ENCODE data around the gene CDC25B.

CDC25B gene

DNA sequence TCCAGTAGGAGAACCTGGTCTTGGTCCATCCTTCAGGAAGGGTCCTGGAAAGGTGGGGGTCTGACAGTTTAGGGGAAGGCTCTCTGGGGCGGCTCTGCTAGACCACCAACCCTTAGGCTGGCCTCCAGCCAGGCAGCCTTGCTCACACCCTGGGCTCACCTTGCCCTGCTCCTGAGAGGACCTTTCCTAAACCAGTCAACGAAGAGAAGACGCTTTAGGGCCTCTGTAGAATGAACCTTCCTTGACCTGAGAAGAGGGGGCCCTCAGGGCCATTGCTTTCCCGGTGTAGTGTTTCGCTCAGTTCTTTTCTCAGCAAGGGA is 1.1 kb downstream of the CDC25B start:
- Histone ChIP-seq H3K4me3 (ENCODE audit: low read depth, low read length) (peak overlapping the region; percentile 83), H3K4me1 (ENCODE audit: control insufficient read depth, insufficient read depth, low read length) (peaks cover 12% of the 10 kb centered on the region), H3K36me3 (ENCODE audit: control insufficient read depth in 2 of 2, insufficient read depth in 1 of 2, low read length in 2 of 2) (peaks cover 7 to 49% of the 10 kb centered on the region in 2 experiments; a peak in 2 of 3 replicates), H3K9me3 (ENCODE audit: control insufficient read depth, insufficient read depth, low read depth, low read length) (no peaks in the 10 kb centered on the region), H3K27ac (ENCODE audit: extremely low read depth, low read depth, low read length) (peak overlapping the region; percentile 92)
- CTCF ChIA-PET = no interaction called here
- POLR2A ChIA-PET = interaction anchor here (2.8 kb wide), 1 partner anchor 23 kb away, joined by 40 read pairs; the partner anchor contains the start of gene AP5S1
- TF ChIP-seq HOXC10 (CRISPR knock-in tag; IDR thresholded peaks at IDR 0.05) = no peak
- no peak for TF ChIP-seq ZNF366 (tag by site-specific recombination; conservative IDR thresholded peaks at IDR 0.05)
- TF ChIP-seq ZNF175 (tag by site-specific recombination; IDR thresholded peaks at IDR 0.05) = no peak
- TF ChIP-seq, protein P1, sequence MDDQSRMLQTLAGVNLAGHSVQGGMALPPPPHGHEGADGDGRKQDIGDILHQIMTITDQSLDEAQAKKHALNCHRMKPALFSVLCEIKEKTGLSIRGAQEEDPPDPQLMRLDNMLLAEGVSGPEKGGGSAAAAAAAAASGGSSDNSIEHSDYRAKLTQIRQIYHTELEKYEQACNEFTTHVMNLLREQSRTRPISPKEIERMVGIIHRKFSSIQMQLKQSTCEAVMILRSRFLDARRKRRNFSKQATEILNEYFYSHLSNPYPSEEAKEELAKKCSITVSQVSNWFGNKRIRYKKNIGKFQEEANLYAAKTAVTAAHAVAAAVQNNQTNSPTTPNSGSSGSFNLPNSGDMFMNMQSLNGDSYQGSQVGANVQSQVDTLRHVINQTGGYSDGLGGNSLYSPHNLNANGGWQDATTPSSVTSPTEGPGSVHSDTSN (CRISPR knock-in tag; IDR thresholded peaks at IDR 0.05) = no peak

DNA sequence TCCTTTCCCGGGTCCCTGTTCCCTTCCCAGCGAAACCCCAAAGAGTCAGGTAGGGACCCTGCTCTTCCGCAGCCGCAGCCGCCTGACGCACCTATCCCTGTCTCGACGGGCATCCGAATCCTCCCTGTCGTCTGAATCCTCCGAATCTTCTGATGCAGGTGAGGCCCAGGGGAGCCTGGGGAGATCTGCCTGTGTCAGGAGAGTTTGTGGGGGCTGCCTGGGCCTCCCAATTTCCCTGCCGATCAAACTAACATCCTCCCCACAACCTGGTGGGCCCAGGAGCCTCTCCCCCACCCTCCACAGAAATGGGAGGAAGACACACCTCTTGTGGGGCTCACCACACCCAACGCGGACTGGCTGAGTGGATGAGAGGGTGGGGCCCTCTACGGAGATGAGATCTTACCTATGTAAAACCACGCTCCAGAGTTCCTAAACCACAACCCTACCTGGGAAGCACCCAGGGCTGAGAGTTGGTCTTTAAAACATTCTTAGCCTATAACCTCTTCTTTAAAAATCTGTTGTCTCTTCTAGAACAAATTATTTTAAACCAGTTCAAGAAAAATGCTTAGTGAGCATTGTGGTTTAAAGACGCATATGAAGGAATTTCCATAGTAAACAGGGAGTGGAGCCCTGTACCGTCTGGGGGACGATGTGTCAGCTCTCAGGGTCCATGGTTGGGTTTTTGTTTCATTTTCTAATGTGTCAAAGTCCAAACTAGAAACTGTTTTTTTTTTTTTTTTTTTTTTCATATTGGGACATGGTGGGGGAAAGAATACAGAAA is 1.7 kb downstream of the CDC25B start:
- H3K27ac ChIP-seq (ENCODE audit: extremely low read depth, low read depth, low read length) = peak overlapping the region; percentile 92
- peaks cover 12 to 55% of the 10 kb centered on the region in 2 experiments for H3K36me3 ChIP-seq (ENCODE audit: control insufficient read depth in 2 of 2, insufficient read depth in 1 of 2, low read length in 2 of 2)
- TF ChIP-seq ZNF175 (tag by site-specific recombination; IDR thresholded peaks at IDR 0.05) (no peak), KLF1 (tag by site-specific recombination; IDR thresholded peaks at IDR 0.05) (peak; percentile 92), SP2 (tag by site-specific recombination; IDR thresholded peaks at IDR 0.05) (0 out of 2 replicates have a peak, but pooled peaks have one; percentile 17), BCL11B (tag by site-specific recombination; IDR thresholded peaks at IDR 0.05; ENCODE audit: low read depth) (no peak), ZNF133 (tag by site-specific recombination; IDR thresholded peaks at IDR 0.05) (no peak), ZFP69B (tag by site-specific recombination; IDR thresholded peaks at IDR 0.05) (0 out of 2 replicates have a peak, but pooled peaks have one; percentile 42), SP3 (tag by site-specific recombination; IDR thresholded peaks at IDR 0.05) (peak; percentile 21), ZSCAN23 (tag by site-specific recombination; IDR thresholded peaks at IDR 0.05) (no peak), ZNF830 (tag by site-specific recombination; IDR thresholded peaks at IDR 0.05; ENCODE audit: low read depth) (no peak)
- TF ChIP-seq, protein P2, sequence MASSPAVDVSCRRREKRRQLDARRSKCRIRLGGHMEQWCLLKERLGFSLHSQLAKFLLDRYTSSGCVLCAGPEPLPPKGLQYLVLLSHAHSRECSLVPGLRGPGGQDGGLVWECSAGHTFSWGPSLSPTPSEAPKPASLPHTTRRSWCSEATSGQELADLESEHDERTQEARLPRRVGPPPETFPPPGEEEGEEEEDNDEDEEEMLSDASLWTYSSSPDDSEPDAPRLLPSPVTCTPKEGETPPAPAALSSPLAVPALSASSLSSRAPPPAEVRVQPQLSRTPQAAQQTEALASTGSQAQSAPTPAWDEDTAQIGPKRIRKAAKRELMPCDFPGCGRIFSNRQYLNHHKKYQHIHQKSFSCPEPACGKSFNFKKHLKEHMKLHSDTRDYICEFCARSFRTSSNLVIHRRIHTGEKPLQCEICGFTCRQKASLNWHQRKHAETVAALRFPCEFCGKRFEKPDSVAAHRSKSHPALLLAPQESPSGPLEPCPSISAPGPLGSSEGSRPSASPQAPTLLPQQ (tag by site-specific recombination; IDR thresholded peaks at IDR 0.05) = peak; percentile 85
- TF ChIP-seq, protein P3, sequence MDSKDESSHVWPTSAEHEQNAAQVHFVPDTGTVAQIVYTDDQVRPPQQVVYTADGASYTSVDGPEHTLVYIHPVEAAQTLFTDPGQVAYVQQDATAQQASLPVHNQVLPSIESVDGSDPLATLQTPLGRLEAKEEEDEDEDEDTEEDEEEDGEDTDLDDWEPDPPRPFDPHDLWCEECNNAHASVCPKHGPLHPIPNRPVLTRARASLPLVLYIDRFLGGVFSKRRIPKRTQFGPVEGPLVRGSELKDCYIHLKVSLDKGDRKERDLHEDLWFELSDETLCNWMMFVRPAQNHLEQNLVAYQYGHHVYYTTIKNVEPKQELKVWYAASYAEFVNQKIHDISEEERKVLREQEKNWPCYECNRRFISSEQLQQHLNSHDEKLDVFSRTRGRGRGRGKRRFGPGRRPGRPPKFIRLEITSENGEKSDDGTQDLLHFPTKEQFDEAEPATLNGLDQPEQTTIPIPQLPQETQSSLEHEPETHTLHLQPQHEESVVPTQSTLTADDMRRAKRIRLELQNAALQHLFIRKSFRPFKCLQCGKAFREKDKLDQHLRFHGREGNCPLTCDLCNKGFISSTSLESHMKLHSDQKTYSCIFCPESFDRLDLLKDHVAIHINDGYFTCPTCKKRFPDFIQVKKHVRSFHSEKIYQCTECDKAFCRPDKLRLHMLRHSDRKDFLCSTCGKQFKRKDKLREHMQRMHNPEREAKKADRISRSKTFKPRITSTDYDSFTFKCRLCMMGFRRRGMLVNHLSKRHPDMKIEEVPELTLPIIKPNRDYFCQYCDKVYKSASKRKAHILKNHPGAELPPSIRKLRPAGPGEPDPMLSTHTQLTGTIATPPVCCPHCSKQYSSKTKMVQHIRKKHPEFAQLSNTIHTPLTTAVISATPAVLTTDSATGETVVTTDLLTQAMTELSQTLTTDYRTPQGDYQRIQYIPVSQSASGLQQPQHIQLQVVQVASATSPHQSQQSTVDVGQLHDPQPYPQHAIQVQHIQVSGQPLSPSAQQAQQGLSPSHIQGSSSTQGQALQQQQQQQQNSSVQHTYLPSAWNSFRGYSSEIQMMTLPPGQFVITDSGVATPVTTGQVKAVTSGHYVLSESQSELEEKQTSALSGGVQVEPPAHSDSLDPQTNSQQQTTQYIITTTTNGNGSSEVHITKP (tag by site-specific recombination; IDR thresholded peaks at IDR 0.05) = peak; percentile 39; the same call in 1 of the 2 replicates
- peak overlapping the region; percentile 83 for H3K4me3 ChIP-seq (ENCODE audit: low read depth, low read length)
- CTCF ChIA-PET = no interaction called here
- H3K4me1 ChIP-seq (ENCODE audit: control insufficient read depth, insufficient read depth, low read length) = peaks cover 12% of the 10 kb centered on the region
- POLR2A ChIA-PET = interaction anchor here (0.7 to 2.8 kb wide), 2 partner anchors 9 to 22 kb away, joined by 4 to 40 read pairs; partner anchors contain the start of gene AP5S1
- H3K9me3 ChIP-seq (ENCODE audit: control insufficient read depth, insufficient read depth, low read depth, low read length) = no peaks in the 10 kb centered on the region

DNA sequence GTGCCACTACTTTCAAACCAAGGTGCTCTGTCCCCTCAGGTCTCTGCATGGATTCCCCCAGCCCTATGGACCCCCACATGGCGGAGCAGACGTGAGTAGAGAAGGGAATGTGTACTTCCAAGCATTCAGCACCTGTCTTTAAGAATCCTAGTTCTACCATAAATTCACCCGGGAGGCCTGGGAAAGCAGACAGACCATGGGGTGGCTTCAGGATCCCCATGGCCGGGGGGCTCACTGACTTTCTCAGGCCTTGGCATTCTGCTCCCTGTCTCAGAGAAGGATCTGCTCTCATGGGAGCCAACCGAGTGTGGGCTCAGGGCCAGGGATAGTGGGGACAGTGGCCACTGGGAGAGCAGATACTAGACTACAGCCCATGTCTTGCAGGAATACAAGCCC is 2.3 kb downstream of the CDC25B start:
- no peaks in the 10 kb centered on the region for H3K9me3 ChIP-seq (ENCODE audit: control insufficient read depth, insufficient read depth, low read depth, low read length)
- peaks cover 12% of the 10 kb centered on the region for H3K4me1 ChIP-seq (ENCODE audit: control insufficient read depth, insufficient read depth, low read length)
- POLR2A ChIA-PET = interaction anchor here (0.7 kb wide), 1 partner anchor 10 kb away, joined by 4 read pairs; no protein-coding TSS in a partner anchor
- CTCF ChIA-PET = no interaction called here
- H3K4me3 ChIP-seq (ENCODE audit: low read depth, low read length) = no peak overlapping the region
- H3K27ac ChIP-seq (ENCODE audit: extremely low read depth, low read depth, low read length) = no peak overlapping the region
- peaks cover 14 to 61% of the 10 kb centered on the region in 2 experiments for H3K36me3 ChIP-seq (ENCODE audit: control insufficient read depth in 2 of 2, insufficient read depth in 1 of 2, low read length in 2 of 2)
- TF ChIP-seq ZNF341 (tag by site-specific recombination; IDR thresholded peaks at IDR 0.05; ENCODE audit: low read depth) (no peak), ZNF571 (tag by site-specific recombination; IDR thresholded peaks at IDR 0.05) (no peak), ZNF133 (tag by site-specific recombination; IDR thresholded peaks at IDR 0.05) (no peak), ZNF529 (tag by site-specific recombination; IDR thresholded peaks at IDR 0.05; ENCODE audit: insufficient replicate concordance) (no peak), TCF7L2 (IDR thresholded peaks at IDR 0.05; ENCODE audit: borderline replicate concordance, low read depth, low read length) (no peak), ZNF114 (tag by site-specific recombination; IDR thresholded peaks at IDR 0.05) (no peak), ZNF248 (tag by site-specific recombination; IDR thresholded peaks at IDR 0.05) (no peak), ZNF776 (tag by site-specific recombination; IDR thresholded peaks at IDR 0.05; ENCODE audit: borderline replicate concordance) (no peak)
- TF ChIP-seq, protein P4, sequence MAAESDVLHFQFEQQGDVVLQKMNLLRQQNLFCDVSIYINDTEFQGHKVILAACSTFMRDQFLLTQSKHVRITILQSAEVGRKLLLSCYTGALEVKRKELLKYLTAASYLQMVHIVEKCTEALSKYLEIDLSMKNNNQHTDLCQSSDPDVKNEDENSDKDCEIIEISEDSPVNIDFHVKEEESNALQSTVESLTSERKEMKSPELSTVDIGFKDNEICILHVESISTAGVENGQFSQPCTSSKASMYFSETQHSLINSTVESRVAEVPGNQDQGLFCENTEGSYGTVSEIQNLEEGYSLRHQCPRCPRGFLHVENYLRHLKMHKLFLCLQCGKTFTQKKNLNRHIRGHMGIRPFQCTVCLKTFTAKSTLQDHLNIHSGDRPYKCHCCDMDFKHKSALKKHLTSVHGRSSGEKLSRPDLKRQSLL (tag by site-specific recombination; IDR thresholded peaks at IDR 0.05) = no peak

Data from HEK293 (cell line).